ENCODE results near the gene SKP2. TPM values are rescaled to one million over a fixed set of nuclear protein-coding genes. Genes with fewer than 3 reads are reported as not detected.
A peak's percentile ranks its signal among the peaks of the same experiment; 100 is the strongest.

Gene SKP2
- polyA plus RNA-seq, 2 of the 4 experiments (the other 2 are of a cell fraction): 11.4 to 13.7 TPM

GRCh38 chr5:36147681-36148080 lies 4.2 kb upstream of the SKP2 start:
- 54% methylated on average over 2 of the region's 2 CpGs for WGBS (ENCODE audit: missing lambda C conversion rate)
- H3K4me1 ChIP-seq: no peaks in the 10 kb centered on the region; the same call in 2 of the 3 replicates
- H3K4me2 ChIP-seq: no peak overlapping the region
- POLR2A ChIA-PET: no interaction called here
- no peak overlapping the region for H3K27ac ChIP-seq
- ATAC-seq: no peak
- no peak overlapping the region for H3K4me3 ChIP-seq
- CTCF ChIA-PET: no interaction called here
- DNase-seq (ENCODE audit: low read depth in 1 of 2, low spot score in 1 of 2): no peak
- no peak for TF ChIP-seq ZNF302 (CRISPR knock-in tag; IDR thresholded peaks at IDR 0.05)
- TF ChIP-seq FOXS1 (CRISPR knock-in tag; IDR thresholded peaks at IDR 0.05): no peak
- TF ChIP-seq NR3C1 (IDR thresholded peaks at IDR 0.05): no peak
- no peak for TF ChIP-seq ZSCAN20 (CRISPR knock-in tag; IDR thresholded peaks at IDR 0.05)
- no peak for TF ChIP-seq USF2 (IDR thresholded peaks at IDR 0.05)
- no peak for TF ChIP-seq BCL3 (IDR thresholded peaks at IDR 0.05)
- no peak for TF ChIP-seq SREBF2 (IDR thresholded peaks at IDR 0.05)
- no peak for TF ChIP-seq KDM1A (IDR thresholded peaks at IDR 0.05; ENCODE audit: low read depth)
- no peak for TF ChIP-seq TFCP2L1 (CRISPR knock-in tag; IDR thresholded peaks at IDR 0.05)
- no peak for TF ChIP-seq BHLHE40 (IDR thresholded peaks at IDR 0.05; ENCODE audit: low read depth, low read length)
- TF ChIP-seq, protein P1, sequence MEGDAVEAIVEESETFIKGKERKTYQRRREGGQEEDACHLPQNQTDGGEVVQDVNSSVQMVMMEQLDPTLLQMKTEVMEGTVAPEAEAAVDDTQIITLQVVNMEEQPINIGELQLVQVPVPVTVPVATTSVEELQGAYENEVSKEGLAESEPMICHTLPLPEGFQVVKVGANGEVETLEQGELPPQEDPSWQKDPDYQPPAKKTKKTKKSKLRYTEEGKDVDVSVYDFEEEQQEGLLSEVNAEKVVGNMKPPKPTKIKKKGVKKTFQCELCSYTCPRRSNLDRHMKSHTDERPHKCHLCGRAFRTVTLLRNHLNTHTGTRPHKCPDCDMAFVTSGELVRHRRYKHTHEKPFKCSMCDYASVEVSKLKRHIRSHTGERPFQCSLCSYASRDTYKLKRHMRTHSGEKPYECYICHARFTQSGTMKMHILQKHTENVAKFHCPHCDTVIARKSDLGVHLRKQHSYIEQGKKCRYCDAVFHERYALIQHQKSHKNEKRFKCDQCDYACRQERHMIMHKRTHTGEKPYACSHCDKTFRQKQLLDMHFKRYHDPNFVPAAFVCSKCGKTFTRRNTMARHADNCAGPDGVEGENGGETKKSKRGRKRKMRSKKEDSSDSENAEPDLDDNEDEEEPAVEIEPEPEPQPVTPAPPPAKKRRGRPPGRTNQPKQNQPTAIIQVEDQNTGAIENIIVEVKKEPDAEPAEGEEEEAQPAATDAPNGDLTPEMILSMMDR (IDR thresholded peaks at IDR 0.05): no peak
- no peak for TF ChIP-seq RFX5 (IDR thresholded peaks at IDR 0.05)
- no peaks in the 10 kb centered on the region for H3K9me3 ChIP-seq
- no peak for FAIRE-seq

DNA sequence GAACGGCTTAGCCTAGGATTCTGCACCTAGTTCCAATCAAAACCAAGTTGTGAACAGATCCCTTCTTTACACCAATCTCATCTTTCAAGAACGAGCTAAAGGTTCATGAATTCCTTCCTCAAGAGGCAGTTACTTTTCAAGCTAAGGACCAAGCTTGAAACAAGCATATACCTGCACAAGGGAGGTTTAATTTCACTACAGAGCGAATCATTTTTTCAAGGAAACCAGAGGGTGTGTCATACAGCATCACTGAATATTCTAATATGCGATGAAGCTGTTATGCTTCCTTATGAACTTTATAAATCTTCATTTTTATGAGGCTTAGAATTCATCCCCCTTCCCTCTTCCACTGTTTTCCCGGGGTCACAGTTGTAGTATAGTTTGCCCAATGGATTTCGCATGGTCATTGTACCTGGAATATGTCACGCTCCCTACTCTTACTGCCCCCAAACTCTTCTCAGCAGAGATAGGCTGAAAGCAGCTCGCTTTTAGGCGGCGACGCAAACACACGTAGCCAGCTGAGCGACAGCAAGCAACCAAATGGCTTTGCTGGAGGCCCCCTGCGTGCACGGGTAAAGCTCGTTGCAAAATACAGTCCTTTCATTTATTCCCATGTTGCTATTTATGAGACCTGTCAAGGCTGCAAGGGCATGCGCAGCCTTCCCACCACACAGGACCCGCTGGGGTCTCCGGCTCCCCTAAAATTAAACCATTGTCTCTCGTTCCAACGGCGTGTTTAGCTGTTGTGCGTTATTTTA lies 1.1 kb upstream of the SKP2 start:
- DNase-seq (ENCODE audit: low read depth in 1 of 2, low spot score in 1 of 2) (peak; percentile 21 to 63), ATAC-seq (peak; percentile 61 to 70), FAIRE-seq (no peak)
- H3K4me3 ChIP-seq: peak overlapping the region; percentile 78
- WGBS (ENCODE audit: missing lambda C conversion rate): 6% methylated on average over 23 of the region's 23 CpGs
- peaks cover 7% of the 10 kb centered on the region; the same call in 1 of the 3 replicates for H3K4me1 ChIP-seq
- ChIA-PET CTCF (interaction anchor here (0.5 to 2.0 kb wide), 5 partner anchors 15 to 723 kb away, joined by 3 to 5 read pairs (median 4); partner anchors contain the start of genes NADK2 and RANBP3L), POLR2A (interaction anchor here (0.7 to 2.0 kb wide), 2 partner anchors 72 to 91 kb away, joined by 3 to 19 read pairs; partner anchors contain the start of gene NADK2)
- peak overlapping the region; percentile 72 for H3K4me2 ChIP-seq
- no peaks in the 10 kb centered on the region for H3K9me3 ChIP-seq
- H3K27ac ChIP-seq: peak overlapping the region; percentile 72 to 82
- no peak for TF ChIP-seq PHF8 (IDR thresholded peaks at IDR 0.05; ENCODE audit: borderline replicate concordance, low read depth)
- TF ChIP-seq FOSB (CRISPR knock-in tag; IDR thresholded peaks at IDR 0.05): no peak
- TF ChIP-seq RARB (CRISPR knock-in tag; IDR thresholded peaks at IDR 0.05): no peak
- no peak for TF ChIP-seq SMC3 (IDR thresholded peaks at IDR 0.05)
- TF ChIP-seq POLR2A (IDR thresholded peaks at IDR 0.05; ENCODE audit: low read length): no peak
- peak; percentile 28 for TF ChIP-seq MAFK (IDR thresholded peaks at IDR 0.05; ENCODE audit: partially characterized antibody)
- TF ChIP-seq MAZ (IDR thresholded peaks at IDR 0.05; ENCODE audit: borderline replicate concordance, low read depth, low read length): no peak
- no peak for TF ChIP-seq HDAC2 (IDR thresholded peaks at IDR 0.05)

All from A549 (cell line).